GM18499 (cell line): ENCODE results near the gene SRRM5.
"Not testable (repeated sequence)": the region's sequence is repeated elsewhere in the genome, so short reads cannot be mapped to it uniquely, and the experiment has no call there.

Source experiments
- ATAC-seq: cut with Tn5 transposase; IDR thresholded peaks from one replicate; pipeline ENCODE4 v1.9.1; 2021; ENCODE audit warnings: moderate number of reproducible peaks; ENCODE audit not compliant: insufficient read depth, unreplicated experiment

Gene SRRM5

DNA sequence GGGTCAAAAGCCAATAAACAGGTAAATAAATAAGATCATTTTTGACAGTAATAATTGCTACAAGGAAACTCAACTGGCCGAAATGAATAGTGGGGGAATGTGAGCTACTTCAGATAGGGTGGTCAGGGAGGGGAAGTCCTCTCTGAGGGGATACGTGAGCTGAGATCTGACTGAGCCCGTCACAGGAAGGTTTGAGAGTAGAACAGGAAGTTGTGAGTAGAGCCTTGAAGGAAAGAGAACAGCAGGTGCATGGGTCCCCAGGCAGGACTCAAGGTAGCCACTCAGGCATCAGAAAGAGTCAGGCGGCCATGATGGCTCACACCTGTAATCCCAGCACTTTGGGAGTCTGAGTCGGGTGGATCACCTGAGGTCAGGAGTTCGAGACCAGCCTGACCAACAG is 22.2 kb upstream of the SRRM5 start:
- ATAC-seq, result no peak

DNA sequence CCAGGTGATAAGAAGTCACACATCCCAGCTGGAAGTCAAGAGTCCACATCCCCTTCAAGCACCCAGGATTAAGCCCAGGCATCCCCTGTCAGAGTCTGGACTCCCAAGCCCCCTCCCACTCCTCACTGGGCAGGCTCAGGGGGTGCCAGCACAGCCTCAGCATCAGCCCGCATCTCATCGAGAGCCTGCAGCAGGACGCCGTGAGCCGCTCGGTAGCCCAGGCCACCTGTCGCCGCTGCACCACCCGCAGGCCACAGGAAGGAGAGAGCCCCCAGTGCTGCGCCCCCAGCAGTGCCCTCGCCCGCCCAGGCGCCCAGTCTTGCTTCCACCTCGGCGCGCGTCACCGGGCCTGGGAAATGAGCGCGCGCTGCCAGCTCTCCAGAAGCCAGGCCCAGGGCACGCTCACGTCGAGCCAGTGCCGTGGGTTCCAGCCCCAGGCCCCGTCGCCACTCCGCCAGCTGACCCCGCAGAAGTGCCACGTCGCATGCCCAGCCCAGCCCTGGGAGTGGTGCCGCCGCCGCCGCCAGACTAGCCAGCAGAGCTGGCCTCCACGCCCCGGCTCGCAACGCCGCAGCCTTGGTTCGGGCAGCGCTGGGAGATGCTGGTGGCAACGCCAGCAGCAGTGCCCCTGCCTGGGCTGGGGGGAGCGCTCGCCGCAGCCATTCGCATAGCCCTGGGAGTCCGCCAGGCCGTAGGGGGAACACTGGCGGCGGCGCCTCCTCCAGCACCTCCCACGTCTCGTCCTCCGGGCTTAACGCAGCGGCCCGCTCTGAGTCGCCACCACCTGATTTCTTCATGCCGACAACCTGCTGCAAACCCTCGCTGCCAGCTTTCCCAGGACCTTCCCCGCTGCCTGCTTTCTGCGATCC is 19.8 kb upstream of the SRRM5 start:
- ATAC-seq, result no peak

DNA sequence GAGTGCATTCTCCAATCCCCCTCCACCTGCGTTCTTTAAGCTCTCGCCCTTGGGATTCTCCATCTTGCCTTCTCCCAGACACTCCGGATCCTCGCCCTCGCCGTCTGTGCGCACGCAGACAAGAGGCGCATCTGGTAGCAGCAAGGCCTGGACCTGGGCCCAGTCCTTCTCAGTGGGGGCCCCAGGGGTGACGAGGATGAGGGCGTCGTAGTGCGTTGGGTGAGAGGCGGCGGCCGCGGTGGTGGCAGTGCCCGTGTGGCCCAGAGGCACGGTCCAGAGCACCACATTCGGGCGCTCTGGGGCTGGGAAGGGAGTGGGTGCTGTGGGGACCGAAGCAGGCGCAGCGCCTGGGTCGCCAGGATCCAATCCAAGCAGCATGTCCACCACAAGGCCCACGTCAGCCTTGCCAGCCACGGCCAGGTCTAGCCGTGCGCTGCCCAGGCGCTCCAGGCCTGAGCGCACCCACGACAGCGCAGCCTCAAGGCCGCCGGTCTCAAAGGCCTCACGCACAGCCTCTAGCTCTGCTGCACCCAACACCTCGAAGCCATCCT is 19.0 kb upstream of the SRRM5 start:
- ATAC-seq, result no peak

DNA sequence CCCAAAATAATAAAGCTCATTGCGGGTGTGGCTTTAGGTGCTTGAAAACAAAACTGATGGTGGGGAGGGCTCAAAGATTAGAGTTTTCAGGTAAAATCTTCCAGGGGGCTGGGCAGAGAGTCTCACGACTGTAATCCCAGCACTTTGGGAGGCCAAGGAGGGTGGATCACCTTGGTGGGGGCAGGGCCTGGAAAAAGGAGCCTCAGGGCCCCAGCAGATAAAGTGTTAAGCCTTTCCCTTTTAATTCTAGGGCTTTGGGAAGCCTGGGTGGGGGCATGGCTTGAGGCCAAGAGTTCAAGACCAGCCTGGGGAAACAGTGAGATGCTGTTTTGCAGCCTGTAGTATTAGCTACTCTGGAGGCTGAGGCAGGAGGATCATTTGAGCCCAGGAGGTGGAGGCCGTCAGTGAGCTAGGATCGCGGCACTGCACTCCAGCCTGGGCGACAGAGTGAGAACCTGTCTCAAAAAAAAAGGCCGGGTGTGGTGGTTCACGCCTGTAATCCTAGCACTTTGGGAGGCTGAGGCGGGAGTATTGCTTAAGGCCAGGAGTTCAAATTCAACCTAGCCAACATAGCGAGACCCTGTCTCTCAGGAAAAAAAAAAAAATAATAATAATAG is 17.7 kb upstream of the SRRM5 start:
- ATAC-seq, result no peak

DNA sequence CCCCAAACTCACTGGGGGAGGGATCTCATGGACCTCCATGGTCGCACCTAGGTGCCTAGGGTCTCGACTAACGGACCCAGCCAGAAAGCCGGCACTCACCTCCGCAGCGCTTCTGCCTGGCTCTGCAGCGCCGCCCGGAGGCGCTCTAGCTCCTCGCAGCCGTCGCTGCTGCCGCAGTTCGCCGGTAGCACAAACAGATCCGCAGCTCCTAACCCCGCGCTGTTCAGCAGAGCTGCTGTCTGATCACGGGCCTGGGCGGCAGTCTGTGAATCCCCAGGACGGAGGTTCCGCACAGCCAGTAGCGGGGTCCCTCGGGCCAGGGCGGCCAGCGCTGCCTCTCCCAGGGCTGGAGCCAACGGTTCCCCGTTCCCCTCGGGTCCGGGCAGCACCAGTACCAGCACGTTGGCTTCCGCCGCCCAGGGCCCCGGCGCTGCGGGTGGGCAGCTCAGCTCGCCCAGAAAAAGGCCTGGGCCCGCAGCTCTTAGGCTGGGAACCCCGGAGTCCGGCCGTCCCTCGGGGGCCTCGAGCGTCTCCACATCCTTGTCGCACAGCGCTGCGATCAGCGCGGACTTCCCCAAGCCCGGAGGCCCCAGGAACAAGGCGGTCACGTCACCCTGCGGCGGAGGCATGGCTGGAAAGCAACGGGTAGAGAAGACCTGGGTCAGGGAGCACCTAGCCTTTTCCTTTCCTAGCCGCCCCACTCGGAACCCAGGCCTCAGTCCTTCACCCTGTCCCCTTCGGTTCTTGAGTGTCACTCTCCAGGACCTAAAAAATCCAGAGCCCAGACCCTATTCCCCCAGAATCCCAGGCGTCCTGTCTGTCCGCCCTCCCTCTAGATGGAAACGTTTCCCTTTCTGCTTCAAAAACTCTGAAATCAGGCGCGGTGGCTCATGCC is 16.9 kb upstream of the SRRM5 start:
- ATAC-seq, result no peak

DNA sequence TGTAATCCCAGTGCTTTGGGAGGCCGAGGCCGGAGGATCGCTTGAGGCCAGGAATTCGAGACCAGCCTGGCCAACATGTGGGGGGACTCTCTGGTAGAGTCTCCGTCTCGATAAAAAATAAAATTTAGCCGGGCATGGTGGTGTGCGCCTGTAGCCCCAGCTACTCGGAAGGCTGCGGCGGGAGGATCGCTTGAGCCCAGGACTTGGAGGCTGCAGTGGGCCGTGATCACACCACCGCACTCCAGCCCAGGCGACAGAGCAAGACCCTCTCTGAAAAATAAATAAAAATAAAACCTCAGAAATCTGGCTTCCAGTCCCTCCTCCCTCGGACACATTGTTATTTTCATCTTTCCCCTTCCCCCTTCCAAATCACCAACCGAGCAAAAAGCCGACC is 16.3 kb upstream of the SRRM5 start:
- ATAC-seq, result no peak

DNA sequence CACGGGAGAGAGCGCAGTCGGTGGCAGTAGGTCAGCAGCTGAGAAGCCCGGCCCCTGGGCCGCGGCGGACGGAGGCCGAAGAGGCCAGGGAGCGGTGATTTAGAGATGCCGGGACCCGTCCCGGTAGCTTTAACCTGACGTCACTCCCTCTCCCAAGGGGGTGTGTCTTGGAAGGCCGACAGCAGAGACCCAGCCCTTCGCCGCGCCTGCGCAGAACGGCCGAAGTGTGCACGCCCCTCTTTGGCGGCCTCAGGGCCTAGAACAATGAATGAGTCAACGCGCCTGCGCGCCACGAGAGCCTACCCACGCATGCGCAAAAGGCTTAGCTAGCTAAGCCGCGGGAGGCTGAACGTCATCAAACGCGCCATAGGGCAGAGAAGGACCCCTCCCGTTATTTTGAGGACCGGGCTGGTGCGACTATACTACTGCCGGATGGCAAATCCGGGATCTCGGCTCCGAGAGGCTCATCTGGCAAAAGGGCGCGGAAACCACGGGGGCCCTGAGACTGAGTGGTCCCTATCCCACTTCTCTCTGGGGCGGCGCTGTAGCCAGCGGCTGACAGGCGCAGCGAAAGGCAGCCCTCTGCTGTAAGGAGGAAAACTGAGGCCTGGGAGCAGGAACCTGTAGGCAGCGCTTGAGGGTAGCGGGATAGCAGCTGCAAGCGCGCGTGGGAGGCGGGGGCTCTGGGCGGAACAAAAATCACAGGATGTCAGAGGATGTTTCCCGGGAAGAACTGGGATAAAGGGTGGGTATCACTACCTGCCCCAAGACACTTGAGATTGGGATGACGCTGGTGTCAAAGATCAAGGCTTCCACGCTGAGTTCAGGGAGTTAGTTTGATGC is 15.7 kb upstream of the SRRM5 start, which contains the start of the genes IRGQ and ZNF576:
Gene IRGQ (minus strand): TSS at position 136 of the 843 bp plus-strand sequence. CDS start 796 bp downstream, outside the sequence.
Gene ZNF576 (plus strand): TSS at position 597 of the 843 bp plus-strand sequence. CDS start 514 bp downstream, outside the sequence.
- ATAC-seq, result peak; percentile 81

DNA sequence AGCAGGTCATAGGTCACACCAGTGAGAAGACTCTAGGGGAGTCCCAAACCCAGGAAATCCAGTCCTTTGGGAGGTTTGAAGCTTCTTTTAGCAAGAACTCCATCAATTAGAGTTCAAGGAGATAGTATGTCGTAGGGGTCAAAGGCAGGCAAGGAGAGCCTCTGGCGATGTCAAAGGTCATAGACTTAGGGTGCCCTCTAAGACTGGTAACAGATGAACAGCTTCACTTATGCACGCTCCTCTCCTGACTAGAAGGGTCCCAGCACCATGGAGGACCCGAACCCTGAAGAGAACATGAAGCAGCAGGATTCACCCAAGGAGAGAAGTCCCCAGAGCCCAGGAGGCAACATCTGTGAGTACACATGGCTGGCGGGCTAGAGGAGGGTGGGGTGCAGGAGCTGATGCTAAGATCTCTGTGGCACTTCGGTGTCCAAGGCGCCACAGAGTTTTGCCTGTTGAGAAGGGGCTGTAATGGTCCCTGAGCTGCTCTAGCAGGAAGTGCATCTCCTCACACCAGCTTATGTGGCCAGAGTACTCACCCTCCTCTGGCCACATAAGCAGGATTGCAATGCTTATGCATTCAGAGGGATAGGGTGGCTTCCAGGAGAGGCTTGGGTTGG is 14.9 kb upstream of the SRRM5 start:
- ATAC-seq, result no peak

DNA sequence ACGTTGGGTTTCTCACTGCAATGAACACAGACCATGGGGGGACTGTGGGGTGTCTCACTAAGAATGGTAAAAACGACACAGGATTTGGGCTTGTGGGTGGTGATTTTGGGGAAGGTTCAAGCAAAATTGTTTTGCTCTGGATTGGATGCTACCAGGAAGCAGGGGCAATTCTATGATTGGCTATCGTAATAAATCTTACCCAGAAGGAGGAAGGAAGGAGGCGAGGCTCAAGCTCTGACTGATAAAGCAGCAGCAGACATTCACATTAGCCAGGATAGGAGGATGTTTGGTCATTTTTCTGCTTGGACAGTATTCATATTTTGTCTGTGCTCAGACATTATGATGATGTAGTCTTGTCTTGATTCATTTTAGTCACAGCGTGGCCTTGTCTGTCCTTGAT is 14.0 kb upstream of the SRRM5 start:
- no peak for ATAC-seq

DNA sequence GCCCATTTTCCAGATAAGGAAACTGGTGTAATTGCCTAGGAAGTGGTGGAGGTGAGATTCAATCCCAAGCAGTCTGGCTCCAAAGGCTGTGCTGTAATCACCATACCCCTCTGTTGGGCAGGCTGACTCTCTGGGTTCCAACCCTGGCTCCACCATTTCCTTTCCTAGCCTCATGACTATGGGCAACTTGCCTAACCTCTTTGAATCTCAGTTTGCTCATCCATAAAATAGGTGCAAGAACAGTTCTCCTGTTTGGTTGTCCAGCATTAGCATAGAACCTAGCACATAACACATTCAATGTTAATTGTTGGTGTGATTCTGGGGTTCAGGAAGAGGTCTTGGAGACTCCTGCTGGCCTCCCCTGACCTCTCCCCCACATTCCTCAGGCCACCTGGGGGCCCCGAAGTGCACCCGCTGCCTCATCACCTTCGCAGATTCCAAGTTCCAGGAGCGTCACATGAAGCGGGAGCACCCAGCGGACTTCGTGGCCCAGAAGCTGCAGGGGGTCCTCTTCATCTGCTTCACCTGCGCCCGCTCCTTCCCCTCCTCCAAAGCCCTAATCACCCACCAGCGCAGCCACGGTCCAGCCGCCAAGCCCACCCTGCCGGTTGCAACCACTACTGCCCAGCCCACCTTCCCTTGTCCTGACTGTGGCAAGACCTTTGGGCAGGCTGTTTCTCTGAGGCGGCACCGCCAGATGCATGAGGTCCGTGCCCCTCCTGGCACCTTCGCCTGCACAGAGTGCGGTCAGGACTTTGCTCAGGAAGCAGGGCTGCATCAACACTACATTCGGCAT is 13.2 kb upstream of the SRRM5 start:
- ATAC-seq, result no peak

DNA sequence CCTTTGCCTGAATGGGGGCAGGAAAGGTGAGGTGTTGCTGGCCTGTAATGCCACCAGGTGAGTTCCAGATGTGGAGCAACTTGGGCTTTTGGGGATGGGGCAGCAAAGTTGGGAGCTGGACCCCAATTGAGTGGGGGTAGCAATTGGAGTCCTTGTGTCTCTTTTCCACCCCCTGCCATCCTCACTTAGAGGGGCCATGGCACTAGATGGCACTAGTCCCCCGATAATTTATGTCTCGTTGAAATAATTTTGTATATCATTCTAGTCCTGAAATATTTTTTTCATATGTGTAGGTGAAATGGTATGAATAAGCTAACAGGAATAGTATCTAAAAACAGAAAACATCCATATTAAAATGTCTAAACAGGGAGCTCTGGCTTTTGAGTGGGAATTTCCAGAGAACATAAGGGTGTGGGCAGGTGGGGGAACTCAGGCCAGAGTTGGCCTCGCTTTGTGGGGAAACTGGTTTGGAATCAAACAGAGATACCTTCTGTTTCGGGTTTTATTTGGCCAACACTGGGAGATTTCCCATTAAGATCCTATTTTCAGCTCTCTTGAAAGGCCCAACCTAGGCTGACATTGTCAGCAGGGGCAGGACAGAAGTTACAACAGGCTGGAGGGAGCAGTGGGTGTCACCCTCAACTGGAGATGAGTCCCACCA is 12.1 kb upstream of the SRRM5 start:
- no peak for ATAC-seq

DNA sequence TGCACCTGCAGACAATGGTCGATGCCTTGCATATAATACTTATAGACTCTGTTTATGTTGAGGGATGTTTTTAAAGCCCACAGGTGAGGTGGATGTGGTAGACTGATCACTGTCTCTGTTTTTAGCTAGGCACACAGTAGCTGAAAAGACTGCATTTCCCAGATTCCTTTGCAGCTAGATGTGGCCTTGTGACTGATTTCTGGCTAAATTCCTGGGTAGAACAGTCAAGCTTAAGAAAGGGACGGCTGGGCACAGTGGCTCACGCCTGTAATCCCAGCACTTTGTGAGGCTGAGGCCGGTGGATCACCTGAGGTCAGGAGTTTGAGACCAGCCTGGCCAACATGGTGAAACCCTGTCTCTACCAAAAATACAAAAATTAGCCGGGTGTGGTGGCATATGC is 11.6 kb upstream of the SRRM5 start:
- ATAC-seq, result not testable (repeated sequence)

DNA sequence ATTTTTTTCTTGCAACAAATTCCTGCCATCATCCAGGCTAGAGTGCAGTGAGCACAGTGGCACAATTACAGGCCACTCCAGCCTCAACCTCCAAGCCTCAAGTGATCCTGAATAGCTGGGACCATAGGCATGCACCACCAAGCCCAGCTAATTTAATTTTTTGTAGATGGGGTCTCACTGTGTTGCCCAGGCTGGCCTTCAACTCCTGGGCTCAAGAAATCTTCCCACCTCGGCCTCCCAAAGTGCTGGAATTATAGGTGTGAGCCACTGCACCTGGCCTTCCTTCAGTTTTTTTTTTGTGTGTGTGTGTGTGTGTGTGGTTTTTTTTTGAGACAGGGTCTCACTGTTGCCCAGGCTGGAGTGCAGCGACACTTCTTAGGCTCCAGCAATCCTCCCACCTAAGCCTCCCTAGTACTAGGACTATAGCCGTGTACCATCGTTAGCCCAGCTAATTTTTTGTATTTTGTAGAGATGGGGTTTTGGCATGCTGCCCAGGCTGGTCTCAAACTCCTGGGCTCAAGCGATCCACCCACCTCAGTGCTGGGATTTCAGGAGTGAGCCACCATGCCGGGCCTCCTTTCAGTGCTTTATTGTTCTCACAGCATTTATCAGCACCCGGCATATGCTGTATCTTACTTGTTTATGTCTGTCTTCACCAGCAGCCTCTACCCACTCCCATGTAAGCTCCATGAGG is 5.9 kb upstream of the SRRM5 start:
- ATAC-seq, result no peak

DNA sequence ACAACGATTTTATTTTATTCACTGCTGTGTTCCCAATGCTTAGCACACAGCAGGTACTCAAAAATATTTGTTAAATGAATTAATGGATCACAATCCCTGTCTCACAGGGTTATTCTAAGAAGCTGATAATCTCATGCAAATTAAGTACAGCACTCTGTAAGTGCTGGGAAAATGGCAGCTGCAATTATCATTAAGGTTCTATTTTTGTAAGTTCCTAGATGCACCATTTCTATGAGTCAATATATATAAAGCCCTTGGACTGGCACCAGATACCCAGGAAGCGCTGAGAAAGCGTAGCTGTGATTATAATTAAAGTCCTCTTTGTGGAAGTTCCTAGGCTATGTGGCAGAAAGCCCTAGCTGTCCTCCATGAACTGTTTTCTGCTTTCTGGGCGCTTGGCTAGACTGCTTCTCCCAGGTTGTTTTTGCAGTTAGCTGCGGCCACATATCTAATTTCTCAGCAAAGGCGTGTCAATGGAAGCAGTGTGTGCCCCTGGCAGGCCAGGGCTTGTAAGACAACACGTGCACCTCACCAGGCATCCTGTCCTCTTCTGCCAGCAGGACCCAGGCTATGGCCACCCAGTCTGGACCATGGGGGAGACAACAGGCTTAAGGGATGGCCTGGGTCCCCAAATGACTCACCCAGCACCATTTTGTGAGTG is 5.2 kb upstream of the SRRM5 start:
- no peak for ATAC-seq

DNA sequence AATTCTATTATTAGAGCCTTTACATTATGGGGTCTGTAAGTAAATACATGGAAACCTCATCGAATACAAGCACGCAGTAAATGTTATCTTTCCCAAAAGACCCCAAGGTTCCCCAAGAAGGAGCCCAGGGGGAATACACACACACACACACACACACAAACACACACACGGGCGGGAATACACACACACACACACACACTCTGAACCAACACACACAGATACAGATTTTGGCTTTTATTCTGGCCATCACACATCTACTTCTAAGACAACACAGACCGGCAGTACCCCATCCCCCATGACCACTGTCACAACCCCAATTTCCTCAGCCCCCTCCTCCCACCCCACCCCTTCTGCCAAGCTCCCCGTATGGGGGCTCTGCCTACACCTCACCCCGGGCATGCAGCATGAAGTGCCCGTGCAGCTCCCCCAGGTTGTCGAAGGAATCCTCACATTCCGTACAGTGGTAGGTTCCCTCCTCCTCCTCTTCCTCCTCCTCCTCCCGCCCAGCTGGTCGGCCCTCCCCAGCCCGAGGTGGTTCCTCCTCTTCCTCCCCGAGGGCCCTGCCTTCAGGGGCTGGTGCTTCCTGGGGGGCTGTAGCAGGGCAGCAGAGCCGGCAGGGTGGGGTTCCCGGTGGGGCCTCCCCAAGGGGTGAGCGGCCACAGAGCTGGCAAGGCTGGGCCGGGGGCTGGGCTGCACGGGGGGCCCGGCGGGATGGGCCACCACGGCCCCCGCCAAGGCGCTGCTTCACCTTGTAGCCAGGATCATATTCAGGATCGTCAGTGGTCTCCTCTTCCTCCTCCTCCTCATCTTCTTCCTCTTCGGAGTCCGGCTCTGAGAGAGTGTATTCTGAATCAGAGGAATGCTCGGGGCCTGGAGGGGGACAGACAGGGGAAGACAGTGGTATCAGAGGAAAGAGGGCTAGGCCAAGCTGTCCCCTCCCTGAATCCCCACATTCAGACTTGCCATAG is 4.4 kb upstream of the SRRM5 start:
- no peak for ATAC-seq

DNA sequence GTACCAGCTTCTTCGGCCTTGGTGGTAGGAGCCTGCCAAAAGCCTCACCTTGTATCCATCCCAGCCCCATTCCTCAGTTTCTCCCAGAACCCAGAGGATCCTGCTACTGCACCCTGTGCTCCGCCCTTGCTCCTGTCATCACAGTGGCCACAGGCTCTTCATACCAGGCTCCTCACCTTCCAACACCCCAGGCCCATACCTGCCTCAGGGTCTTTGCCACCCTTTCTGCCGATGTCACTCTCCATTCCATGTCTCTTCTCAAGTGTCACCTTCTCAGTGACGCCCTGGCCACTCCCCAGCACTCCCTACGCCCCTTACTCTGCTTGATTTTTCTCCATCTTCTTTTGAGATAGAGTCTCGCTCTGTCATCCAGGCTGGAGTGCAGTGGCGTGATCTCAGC is 2.0 kb upstream of the SRRM5 start:
- ATAC-seq, result no peak
